Measurements from ENCODE around the gene TSFM. TPM values are rescaled to one million over a fixed set of nuclear protein-coding genes. Genes with fewer than 3 reads are reported as not detected.

Gene TSFM
- total RNA-seq, 4 donors from 2014 or later, result 1.4 to 23.2 (median 18.9) TPM

GRCh38 chr12:57776247-57776587 is 6.4 kb upstream of the TSFM start:
- no peak for DNase-seq
- in situ Hi-C loops (cut with MboI; ENCODE audit: low pct_ligation_motif_present in 1 of 4, low pct_unique_long_range_greater_than_20kb in 1 of 4, low sequenced_read_pairs in 3 of 4) (no loop called here), intact Hi-C loops (cut with DNase I; ENCODE audit: low total_unique reads) (no loop called here)
- Histone ChIP-seq H3K27ac (no peak overlapping the region), H3K36me3 (no peaks in the 10 kb centered on the region), H3K4me1 (peaks cover 8 to 17% (median 13%) of the 10 kb centered on the region in 4 donors), H3K27me3 (no peaks in the 10 kb centered on the region), H3K4me3 (no peak overlapping the region), H3K9me3 (no peaks in the 10 kb centered on the region)
- TF ChIP-seq POLR2AphosphoS5 (IDR thresholded peaks at IDR 0.05), result no peak
- no peak for TF ChIP-seq EP300 (IDR thresholded peaks at IDR 0.05; ENCODE audit: low read depth)
- TF ChIP-seq, protein P1, sequence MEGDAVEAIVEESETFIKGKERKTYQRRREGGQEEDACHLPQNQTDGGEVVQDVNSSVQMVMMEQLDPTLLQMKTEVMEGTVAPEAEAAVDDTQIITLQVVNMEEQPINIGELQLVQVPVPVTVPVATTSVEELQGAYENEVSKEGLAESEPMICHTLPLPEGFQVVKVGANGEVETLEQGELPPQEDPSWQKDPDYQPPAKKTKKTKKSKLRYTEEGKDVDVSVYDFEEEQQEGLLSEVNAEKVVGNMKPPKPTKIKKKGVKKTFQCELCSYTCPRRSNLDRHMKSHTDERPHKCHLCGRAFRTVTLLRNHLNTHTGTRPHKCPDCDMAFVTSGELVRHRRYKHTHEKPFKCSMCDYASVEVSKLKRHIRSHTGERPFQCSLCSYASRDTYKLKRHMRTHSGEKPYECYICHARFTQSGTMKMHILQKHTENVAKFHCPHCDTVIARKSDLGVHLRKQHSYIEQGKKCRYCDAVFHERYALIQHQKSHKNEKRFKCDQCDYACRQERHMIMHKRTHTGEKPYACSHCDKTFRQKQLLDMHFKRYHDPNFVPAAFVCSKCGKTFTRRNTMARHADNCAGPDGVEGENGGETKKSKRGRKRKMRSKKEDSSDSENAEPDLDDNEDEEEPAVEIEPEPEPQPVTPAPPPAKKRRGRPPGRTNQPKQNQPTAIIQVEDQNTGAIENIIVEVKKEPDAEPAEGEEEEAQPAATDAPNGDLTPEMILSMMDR (IDR thresholded peaks at IDR 0.05), result no peak
- no peak for TF ChIP-seq POLR2A (IDR thresholded peaks at IDR 0.05)
- WGBS, 2 donors (ENCODE audit: low coverage in 1 of 2), result 88% methylated on average over 1 to 2 of the region's 2 CpGs

DNA sequence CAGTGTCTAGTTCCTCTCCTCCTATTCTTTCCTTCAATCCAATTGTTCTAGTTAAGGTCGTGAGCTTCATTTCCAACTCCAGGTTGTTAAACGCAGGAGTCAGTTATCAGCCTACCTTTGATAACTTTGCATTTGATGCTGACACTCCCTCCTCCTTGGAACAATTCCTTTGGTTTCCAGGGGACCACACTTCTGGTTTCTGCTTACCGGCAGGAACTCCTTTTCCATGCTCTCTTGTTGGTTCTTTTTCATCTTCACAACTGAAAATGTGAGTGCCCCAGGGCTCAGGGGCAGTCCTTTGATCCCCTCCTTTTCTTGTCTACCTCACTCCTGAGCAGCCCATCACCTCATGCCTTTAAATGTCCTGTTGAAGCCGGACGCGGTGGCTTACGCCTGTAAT is 5.2 kb upstream of the TSFM start:
- WGBS, 2 donors (ENCODE audit: low coverage in 1 of 2), result 91 to 92% methylated on average over 5 to 7 of the region's 7 CpGs

DNA sequence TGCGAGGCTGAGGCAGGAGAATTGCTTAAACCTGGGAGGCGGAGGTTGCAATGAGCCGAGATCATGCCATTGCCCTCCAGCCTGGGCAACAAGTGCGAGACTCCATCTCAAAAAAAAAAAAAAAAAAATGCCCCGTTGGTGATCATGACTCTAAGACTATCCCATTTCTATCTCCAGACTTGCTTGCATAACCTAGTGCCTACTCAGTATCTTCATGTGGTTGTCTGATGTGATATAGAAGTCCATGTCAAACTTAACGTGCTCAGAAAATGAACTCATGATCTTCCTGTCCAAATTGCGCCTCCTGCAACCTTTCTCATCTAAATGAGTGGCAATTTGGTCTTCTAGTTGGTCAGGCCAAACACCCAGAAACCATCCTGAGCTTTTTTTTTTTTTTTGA is 4.7 kb upstream of the TSFM start:
- WGBS, 2 donors (ENCODE audit: low coverage in 1 of 2), result 82 to 94% methylated on average over 3 to 7 of the region's 7 CpGs
- Histone ChIP-seq H3K27me3 (no peaks in the 10 kb centered on the region), H3K9me3 (no peaks in the 10 kb centered on the region), H3K4me1 (peaks cover 4 to 16% (median 9%) of the 10 kb centered on the region in 4 donors), H3K36me3 (no peaks in the 10 kb centered on the region), H3K4me3 (no peak overlapping the region), H3K27ac (no peak overlapping the region)
- DNase-seq, result no peak
- intact Hi-C loops (cut with DNase I; ENCODE audit: low total_unique reads), result no loop called here
- TF ChIP-seq, protein P1 (IDR thresholded peaks at IDR 0.05), result no peak
- no peak for TF ChIP-seq POLR2A (IDR thresholded peaks at IDR 0.05)
- no peak for TF ChIP-seq POLR2AphosphoS5 (IDR thresholded peaks at IDR 0.05)
- in situ Hi-C loops (cut with MboI; ENCODE audit: low pct_ligation_motif_present in 1 of 4, low pct_unique_long_range_greater_than_20kb in 1 of 4, low sequenced_read_pairs in 3 of 4), result no loop called here

More for the DNA sequence above, 5.2 kb upstream of the TSFM start:
- Histone ChIP-seq H3K9me3 (no peaks in the 10 kb centered on the region), H3K27ac (no peak overlapping the region), H3K27me3 (no peaks in the 10 kb centered on the region), H3K36me3 (no peaks in the 10 kb centered on the region), H3K4me1 (peaks cover 4 to 17% (median 11%) of the 10 kb centered on the region in 4 donors), H3K4me3 (no peak overlapping the region)
- in situ Hi-C loops (cut with MboI; ENCODE audit: low pct_ligation_motif_present in 1 of 4, low pct_unique_long_range_greater_than_20kb in 1 of 4, low sequenced_read_pairs in 3 of 4) (no loop called here), intact Hi-C loops (cut with DNase I; ENCODE audit: low total_unique reads) (no loop called here)
- TF ChIP-seq EP300 (IDR thresholded peaks at IDR 0.05; ENCODE audit: low read depth), result no peak
- TF ChIP-seq POLR2A (IDR thresholded peaks at IDR 0.05), result no peak
- TF ChIP-seq, protein P1 (IDR thresholded peaks at IDR 0.05), result no peak
- no peak for TF ChIP-seq POLR2AphosphoS5 (IDR thresholded peaks at IDR 0.05)
- no peak for DNase-seq

DNA sequence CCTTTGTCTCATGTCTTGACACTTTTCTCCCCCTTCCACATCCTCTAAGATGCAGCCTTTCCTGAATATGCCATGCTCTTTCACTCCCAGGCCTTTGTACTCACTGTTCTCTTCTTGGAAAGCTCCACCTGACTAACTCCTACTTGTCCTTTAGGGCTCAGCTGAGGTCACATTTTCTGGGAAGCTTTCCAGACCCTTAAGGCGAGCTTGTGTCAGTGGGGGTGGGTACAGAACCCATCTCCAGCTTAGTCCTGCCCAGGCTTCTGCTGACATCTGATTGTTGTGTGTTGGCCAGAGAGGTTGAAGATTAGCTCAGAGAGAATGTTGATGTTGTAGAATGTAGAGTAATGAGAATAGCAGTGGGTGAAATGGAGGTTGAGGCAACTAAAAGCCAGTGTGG is 2.9 kb upstream of the TSFM start:
- no peak for TF ChIP-seq EP300 (IDR thresholded peaks at IDR 0.05; ENCODE audit: low read depth)
- no peak for TF ChIP-seq POLR2A (IDR thresholded peaks at IDR 0.05)
- TF ChIP-seq, protein P1 (IDR thresholded peaks at IDR 0.05), result no peak
- no peak for TF ChIP-seq POLR2AphosphoS5 (IDR thresholded peaks at IDR 0.05)
- H3K36me3 ChIP-seq, result no peaks in the 10 kb centered on the region
- in situ Hi-C loops (cut with MboI; ENCODE audit: low pct_ligation_motif_present in 1 of 4, low pct_unique_long_range_greater_than_20kb in 1 of 4, low sequenced_read_pairs in 3 of 4), result no loop called here
- WGBS, 2 donors (ENCODE audit: low coverage in 1 of 2), result 55% methylated on average over 1 of the region's 1 CpG; no CpG with 5 or more reads in 1 of the 2 donors
- intact Hi-C loops (cut with DNase I; ENCODE audit: low total_unique reads), result no loop called here
- no peak overlapping the region for H3K27ac ChIP-seq
- H3K27me3 ChIP-seq, result no peaks in the 10 kb centered on the region
- no peaks in the 10 kb centered on the region for H3K9me3 ChIP-seq
- H3K4me1 ChIP-seq, result peaks cover 11 to 21% (median 14%) of the 10 kb centered on the region in 4 donors
- no peak overlapping the region for H3K4me3 ChIP-seq
- DNase-seq, result no peak
